Activated CD4-positive, CD25-positive, alpha-beta regulatory T cell (primary cell): ENCODE results near the gene MARF1.
"Not testable (repeated sequence)": the region's sequence is repeated elsewhere in the genome, so short reads cannot be mapped to it uniquely, and the experiment has no call there.

Source experiments
- DNase-seq, 4 experiments: peaks; one replicate each; lab custom pipeline; 2025; lab: John Stamatoyannopoulos, UW

Gene MARF1

GRCh38 chr16:15598648-15599190 is 44.2 kb downstream of the MARF1 start:
- DNase-seq: no peak

GRCh38 chr16:15597822-15598647 is 44.9 kb downstream of the MARF1 start:
- no peak for DNase-seq

- DNase-seq: no peak
These were observed 45.8 kb downstream of the MARF1 start for GRCh38 chr16:15597135-15597534.

- no peak for DNase-seq
These were observed 48.1 kb downstream of the MARF1 start for GRCh38 chr16:15594711-15595320.

GRCh38 chr16:15593235-15593634 is 49.7 kb downstream of the MARF1 start:
- DNase-seq: no peak

- DNase-seq: peak in 1 of 4 experiments; percentile 6
These were observed 50.6 kb downstream of the MARF1 start for GRCh38 chr16:15592324-15592723.

GRCh38 chr16:15587152-15587825 is 55.7 kb downstream of the MARF1 start:
- DNase-seq: no peak

GRCh38 chr16:15586716-15587115 is 56.2 kb downstream of the MARF1 start:
- DNase-seq: no peak

- DNase-seq: no peak
These were observed 57.0 kb downstream of the MARF1 start for GRCh38 chr16:15585956-15586355.

GRCh38 chr16:15583526-15583925 is 59.4 kb downstream of the MARF1 start:
- DNase-seq: no peak

GRCh38 chr16:15581127-15581815 is 61.7 kb downstream of the MARF1 start:
- DNase-seq: no peak

GRCh38 chr16:15578824-15579223 is 64.1 kb downstream of the MARF1 start:
- DNase-seq: no peak

- no peak for DNase-seq
These were observed 65.7 kb downstream of the MARF1 start for GRCh38 chr16:15576960-15577958.

GRCh38 chr16:15575293-15576049 is 67.5 kb downstream of the MARF1 start:
- DNase-seq: no peak

- no peak for DNase-seq
These were observed 68.4 kb downstream of the MARF1 start for GRCh38 chr16:15574614-15574948.

- DNase-seq: not testable (repeated sequence)
These were observed 68.9 kb downstream of the MARF1 start for GRCh38 chr16:15573896-15574613.

- no peak for DNase-seq
These were observed 69.6 kb downstream of the MARF1 start for GRCh38 chr16:15573274-15573895.

- no peak for DNase-seq
These were observed 70.5 kb downstream of the MARF1 start for GRCh38 chr16:15572329-15573001.
